ENCODE results near the gene C10orf95. TPM values are rescaled to one million over a fixed set of nuclear protein-coding genes. Genes with fewer than 3 reads are reported as not detected.

C10orf95 gene
- total RNA-seq, 8 experiments from 2014 or later = 0.38 to 2.3 (median 0.87) TPM; not detected in 1

Other genes starting within 250 kb of the C10orf95 start
- gene ELOVL3, start 225.2 kb downstream of the C10orf95 start, total RNA-seq = 1 to 10 TPM in 1 of 8 experiments, under 1 TPM in 5, not detected in 2; 0.13 to 1.8 (median 0.41) TPM
- under 1 TPM in 4 of 8 experiments, not detected in 4; 0.05 to 0.33 (median 0.22) TPM for gene PITX3, start 210.0 kb downstream of the C10orf95 start, total RNA-seq
- gene GBF1, start 206.0 kb downstream of the C10orf95 start, total RNA-seq = 10 to 100 TPM; 28.4 to 47.8 (median 39.1) TPM
- gene NFKB2, start 55.8 kb downstream of the C10orf95 start, total RNA-seq = 10 to 100 TPM in 5 of 8 experiments, 1 to 10 TPM in 3; 5.2 to 38.8 (median 11.8) TPM
- gene PSD, start 32.8 kb downstream of the C10orf95 start, total RNA-seq = 10 to 100 TPM in 5 of 8 experiments, 1 to 10 TPM in 3; 5.9 to 55.8 (median 31.8) TPM
- gene FBXL15, start 30.7 kb downstream of the C10orf95 start, total RNA-seq = 10 to 100 TPM in 4 of 8 experiments, 1 to 10 TPM in 4; 7.0 to 17.4 (median 11.6) TPM
- gene CUEDC2, start 19.0 kb downstream of the C10orf95 start, total RNA-seq = 10 to 100 TPM; 47.3 to 99.0 (median 71.7) TPM
- gene ACTR1A, start 51.2 kb upstream of the C10orf95 start, total RNA-seq = 100 to 1,000 TPM in 5 of 8 experiments, 10 to 100 TPM in 3; 70.4 to 138 (median 108) TPM
- gene SUFU, start 52.4 kb upstream of the C10orf95 start, total RNA-seq = 1 to 10 TPM; 2.9 to 9.7 (median 4.8) TPM
- 10 to 100 TPM; 42.5 to 84.5 (median 68.6) TPM for gene TRIM8, start 192.9 kb upstream of the C10orf95 start, total RNA-seq